Liver (tissue), 9 donors: ENCODE measurements around the gene KATNAL1. TPM values are rescaled to one million over a fixed set of nuclear protein-coding genes. Genes with fewer than 3 reads are reported as not detected.
A peak's percentile ranks its signal among the peaks of the same experiment; 100 is the strongest.

Experiments used
- DNase-seq: peaks from one replicate; pipeline ENCODE4 v3.0.0-alpha.2; 2017; ENCODE audit warnings: low spot score
- H3K27ac ChIP-seq, 2 donors: one replicate each; pipeline ENCODE4 v1.7.0; 2013; ENCODE audit warnings: inconsistent platforms in 2 of 2, low read length in 2 of 2, control low read depth in 1 of 2, low read depth in 1 of 2, mild to moderate bottlenecking in 1 of 2
- H3K27me3 ChIP-seq, 4 donors: one replicate each; pipeline versions ENCODE4 v1.6.1 to v1.7.0; 2013; ENCODE audit warnings: low read length in 3 of 4, inconsistent platforms in 1 of 4, mild to moderate bottlenecking in 1 of 4, moderate library complexity in 1 of 4; ENCODE audit not compliant: control insufficient read depth in 4 of 4, insufficient read depth in 4 of 4
- H3K36me3 ChIP-seq, 4 donors: one replicate each; pipeline versions ENCODE4 v1.6.1 to v1.7.0; 2013; ENCODE audit warnings: low read length in 3 of 4, mild to moderate bottlenecking in 3 of 4, low read depth in 1 of 4, moderate library complexity in 1 of 4; ENCODE audit not compliant: control insufficient read depth in 4 of 4, insufficient read depth in 3 of 4
- H3K4me1 ChIP-seq, 4 donors: one replicate each; pipeline versions ENCODE4 v1.6.1 to v1.7.0; 2013; ENCODE audit warnings: low read length in 3 of 4, mild to moderate bottlenecking in 3 of 4, moderate library complexity in 1 of 4; ENCODE audit not compliant: control insufficient read depth in 4 of 4, insufficient read depth in 4 of 4
- H3K4me3 ChIP-seq, 3 donors: one replicate each; pipeline versions ENCODE4 v1.6.1 to v1.7.0; 2013; ENCODE audit warnings: low read length in 3 of 3, control low read depth in 1 of 3, low read depth in 1 of 3, mild to moderate bottlenecking in 1 of 3
- H3K9ac ChIP-seq, 2 donors: one replicate each; pipeline ENCODE4 v1.7.0; 2013; ENCODE audit warnings: low read length in 2 of 2, mild to moderate bottlenecking in 2 of 2, moderate library complexity in 2 of 2, control low read depth in 1 of 2, low read depth in 1 of 2
- H3K9me3 ChIP-seq, 4 donors: one replicate each; pipeline versions ENCODE4 v1.6.1 to v1.7.0; 2013; ENCODE audit warnings: low read length in 3 of 4; ENCODE audit not compliant: control insufficient read depth in 4 of 4
- CTCF ChIP-seq: fragments of 150-350 bp; IDR thresholded peaks from 2 replicates; pipeline ENCODE4 v1.5.1; 2017; ENCODE audit warnings: improper control_type of control experiment, low read depth, low read length; ENCODE audit not compliant: missing input control
- EGR1 ChIP-seq, 2 donors: IDR thresholded peaks; 2 replicates each; pipeline ENCODE4 v1.6.1; 2016 to 2018; ENCODE audit warnings: antibody characterized with exemption in 2 of 2, low read depth in 2 of 2
- FOXA1 ChIP-seq: IDR thresholded peaks from 2 replicates; pipeline ENCODE4 v1.6.1; 2016; ENCODE audit warnings: antibody characterized with exemption
- FOXA2 ChIP-seq: IDR thresholded peaks from 2 replicates; pipeline ENCODE4 v1.6.1; 2016; ENCODE audit warnings: antibody characterized with exemption
- GABPA ChIP-seq, 2 donors: IDR thresholded peaks in 1 of 2; conservative IDR thresholded peaks in 1 of 2; 2 replicates each; pipeline ENCODE4 v1.6.1; 2016; ENCODE audit warnings: antibody characterized with exemption in 2 of 2, mild to moderate bottlenecking in 1 of 2, moderate library complexity in 1 of 2
- HNF4A ChIP-seq, 2 donors: conservative IDR thresholded peaks; 2 replicates each; pipeline ENCODE4 v1.6.1; 2016; ENCODE audit warnings: antibody characterized with exemption in 2 of 2, mild to moderate bottlenecking in 2 of 2
- HNF4G ChIP-seq: IDR thresholded peaks from 2 replicates; pipeline ENCODE4 v1.6.1; 2016; ENCODE audit warnings: antibody characterized with exemption
- JUND ChIP-seq, 2 donors: IDR thresholded peaks; 2 replicates each; pipeline ENCODE4 v1.6.1; 2016; ENCODE audit warnings: antibody characterized with exemption in 2 of 2
- NR2F2 ChIP-seq: IDR thresholded peaks from 2 replicates; pipeline ENCODE4 v1.6.1; 2016; ENCODE audit warnings: antibody characterized with exemption
- RAD21 ChIP-seq, 2 donors: IDR thresholded peaks; 2 replicates each; pipeline ENCODE4 v1.6.1; 2016; ENCODE audit warnings: antibody characterized with exemption in 2 of 2, mild to moderate bottlenecking in 2 of 2
- REST ChIP-seq: IDR thresholded peaks from 2 replicates; pipeline ENCODE4 v1.6.1; 2016; ENCODE audit warnings: antibody characterized with exemption, mild to moderate bottlenecking
- RXRA ChIP-seq, 2 donors: IDR thresholded peaks; 2 replicates each; pipeline ENCODE4 v1.6.1; 2017 to 2018; ENCODE audit warnings: antibody characterized with exemption in 2 of 2, mild to moderate bottlenecking in 1 of 2
- SP1 ChIP-seq: IDR thresholded peaks from 2 replicates; pipeline ENCODE4 v1.6.1; 2018; ENCODE audit warnings: antibody characterized with exemption, mild to moderate bottlenecking
- TAF1 ChIP-seq: conservative IDR thresholded peaks from 2 replicates; pipeline ENCODE4 v1.6.1; 2016; ENCODE audit warnings: antibody characterized with exemption, mild to moderate bottlenecking
- YY1 ChIP-seq: IDR thresholded peaks from 2 replicates; pipeline ENCODE4 v1.6.1; 2016; ENCODE audit warnings: antibody characterized with exemption, mild to moderate bottlenecking
- WGBS: extraction: QIAGEN DNeasy Blood & Tissue Kit; methylation state at CpG from one replicate; pipeline ENCODE4 v1.1.7; 2013; 5-methylcytosine and 5-hydroxymethylcytosine counted together
- polyA plus RNA-seq, 2 donors: library from polyadenylated mRNA; stranded (reverse) in 1 of 2; unstranded in 1 of 2; fragments of 200-250 nt in 1 of 2; fragments of >200 nt in 1 of 2; fragmentation: Nextera tagmentation in 1 of 2; extraction: Ambion mirVana in 1 of 2; gene quantifications; one replicate each; pipeline versions ENCODE4 v1.2.1 to v1.2.3, GENCODE V29; 2013 to 2015
- total RNA-seq, 2 donors: library from RNA; depleted of rRNA; stranded (reverse); fragments of >200 nt; gene quantifications; one replicate each; pipeline ENCODE4 v1.2.3, GENCODE V29; 2014
- TF ChIP-seq, protein P1 (sequence below): IDR thresholded peaks from 2 replicates; pipeline ENCODE4 v1.6.1; 2016; ENCODE audit warnings: antibody characterized with exemption
- TF ChIP-seq, protein P2 (sequence below): IDR thresholded peaks from 2 replicates; pipeline ENCODE4 v1.6.1; 2016; ENCODE audit warnings: antibody characterized with exemption
- TF ChIP-seq, protein P3 (sequence below): IDR thresholded peaks from 2 replicates; pipeline ENCODE4 v1.6.1; 2016; ENCODE audit warnings: antibody characterized with exemption
- donor health status: healthy.
- donor health status: healthy.
- donor health status: healthy.
- donor health status: healthy.
- donor health status: healthy.

KATNAL1 gene
- total and polyA plus RNA-seq, 4 donors = 2.7 to 12.8 (median 6.0) TPM

GRCh38 chr13:30158774-30159445, 148.4 kb downstream of the KATNAL1 start:
- whole genome bisulfite sequencing = 84% methylated on average over 8 of the region's 8 CpGs
- H3K27ac ChIP-seq = no peak overlapping the region

DNA sequence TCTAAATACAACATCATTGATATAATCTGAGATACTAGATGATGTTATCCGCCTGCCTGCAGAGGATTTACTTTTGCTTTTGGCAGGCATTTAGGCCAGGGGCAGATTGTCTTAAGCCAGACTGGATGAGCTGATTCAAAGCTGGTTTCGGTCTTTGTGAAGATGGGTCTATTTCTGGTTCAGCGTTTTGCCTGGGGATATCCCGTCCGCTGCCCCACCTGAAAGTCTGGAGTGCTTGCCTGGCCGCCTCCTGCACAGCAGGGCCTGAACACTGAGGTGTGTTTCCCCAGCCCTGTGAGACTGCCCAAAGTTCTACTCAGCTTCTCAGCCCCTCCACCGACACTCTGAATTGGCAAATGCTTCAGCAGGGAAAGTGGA, 149.7 kb downstream of the KATNAL1 start:
- H3K36me3 ChIP-seq = no peaks in the 10 kb centered on the region
- TF ChIP-seq, protein P1, sequence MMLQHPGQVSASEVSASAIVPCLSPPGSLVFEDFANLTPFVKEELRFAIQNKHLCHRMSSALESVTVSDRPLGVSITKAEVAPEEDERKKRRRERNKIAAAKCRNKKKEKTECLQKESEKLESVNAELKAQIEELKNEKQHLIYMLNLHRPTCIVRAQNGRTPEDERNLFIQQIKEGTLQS = no peak
- TF ChIP-seq SP1 = no peak
- TF ChIP-seq JUND (IDR thresholded peaks at IDR 0.05) = no peak
- no peak overlapping the region for H3K4me3 ChIP-seq
- no peaks in the 10 kb centered on the region for H3K4me1 ChIP-seq
- no peaks in the 10 kb centered on the region for H3K27me3 ChIP-seq
- no peak overlapping the region for H3K9ac ChIP-seq
- 94% methylated on average over 7 of the region's 7 CpGs for WGBS
- DNase-seq = no peak
- no peak overlapping the region for H3K27ac ChIP-seq
- H3K9me3 ChIP-seq = no peaks in the 10 kb centered on the region

More at GRCh38 chr13:30158774-30159445, 148.4 kb downstream of the KATNAL1 start:
- Histone ChIP-seq H3K4me1 (no peaks in the 10 kb centered on the region), H3K36me3 (no peaks in the 10 kb centered on the region), H3K4me3 (no peak overlapping the region), H3K9ac (no peak overlapping the region), H3K9me3 (no peaks in the 10 kb centered on the region), H3K27me3 (no peaks in the 10 kb centered on the region)
- DNase-seq = no peak
- TF ChIP-seq, protein P1 = no peak
- peak in 1 of 2 donors; percentile 23 for TF ChIP-seq RAD21 (IDR thresholded peaks at IDR 0.05)
- TF ChIP-seq JUND (IDR thresholded peaks at IDR 0.05) = no peak

DNA sequence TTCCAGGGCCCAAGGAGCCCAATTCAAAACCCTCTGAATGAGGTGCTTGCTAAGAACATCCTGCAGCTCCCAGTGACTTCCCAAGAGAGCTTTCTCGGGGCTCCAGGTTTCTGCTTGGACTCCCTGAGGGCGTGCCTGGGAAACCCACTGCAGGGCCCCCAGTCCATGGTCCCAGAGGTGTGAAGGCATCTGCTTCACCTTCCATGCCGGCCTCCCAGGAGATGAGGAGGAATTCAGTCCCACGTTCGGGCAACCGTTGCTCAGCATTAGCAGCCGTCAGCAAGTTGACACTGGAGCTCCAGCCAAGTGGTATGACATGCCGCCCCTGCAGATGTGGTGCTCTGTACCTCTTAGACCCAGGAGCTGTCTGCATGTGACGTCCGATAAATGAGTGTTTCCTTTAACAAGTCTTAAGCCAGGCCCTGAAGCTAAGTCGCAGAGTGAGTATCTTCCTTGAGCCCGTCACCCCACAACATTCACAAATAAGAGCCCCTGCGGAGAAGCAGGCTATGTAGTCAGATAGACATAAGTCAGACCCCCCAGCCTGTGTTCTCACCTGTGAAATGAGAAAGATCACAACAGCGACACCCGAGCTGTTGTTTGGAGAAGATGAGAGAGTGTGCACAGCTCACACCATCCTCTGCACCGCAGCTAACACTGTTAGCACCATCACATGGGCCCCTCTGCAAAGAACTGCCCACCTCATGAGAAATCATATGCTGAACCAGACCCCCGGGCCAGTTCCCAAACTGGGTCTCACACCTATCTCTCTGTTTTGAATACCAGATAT, 150.3 kb downstream of the KATNAL1 start:
- no peak overlapping the region for H3K27ac ChIP-seq
- no peaks in the 10 kb centered on the region for H3K9me3 ChIP-seq
- H3K4me1 ChIP-seq = no peaks in the 10 kb centered on the region
- no peak overlapping the region for H3K9ac ChIP-seq
- TF ChIP-seq RAD21 (IDR thresholded peaks at IDR 0.05) = no peak
- TF ChIP-seq REST = no peak
- TF ChIP-seq GABPA (IDR thresholded peaks at IDR 0.05 in 1 of 2, conservative IDR thresholded peaks at IDR 0.05 in 1 of 2) = no peak
- no peak for TF ChIP-seq YY1
- TF ChIP-seq, protein P1 = no peak
- TF ChIP-seq, protein P2, sequence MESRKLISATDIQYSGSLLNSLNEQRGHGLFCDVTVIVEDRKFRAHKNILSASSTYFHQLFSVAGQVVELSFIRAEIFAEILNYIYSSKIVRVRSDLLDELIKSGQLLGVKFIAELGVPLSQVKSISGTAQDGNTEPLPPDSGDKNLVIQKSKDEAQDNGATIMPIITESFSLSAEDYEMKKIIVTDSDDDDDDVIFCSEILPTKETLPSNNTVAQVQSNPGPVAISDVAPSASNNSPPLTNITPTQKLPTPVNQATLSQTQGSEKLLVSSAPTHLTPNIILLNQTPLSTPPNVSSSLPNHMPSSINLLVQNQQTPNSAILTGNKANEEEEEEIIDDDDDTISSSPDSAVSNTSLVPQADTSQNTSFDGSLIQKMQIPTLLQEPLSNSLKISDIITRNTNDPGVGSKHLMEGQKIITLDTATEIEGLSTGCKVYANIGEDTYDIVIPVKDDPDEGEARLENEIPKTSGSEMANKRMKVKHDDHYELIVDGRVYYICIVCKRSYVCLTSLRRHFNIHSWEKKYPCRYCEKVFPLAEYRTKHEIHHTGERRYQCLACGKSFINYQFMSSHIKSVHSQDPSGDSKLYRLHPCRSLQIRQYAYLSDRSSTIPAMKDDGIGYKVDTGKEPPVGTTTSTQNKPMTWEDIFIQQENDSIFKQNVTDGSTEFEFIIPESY = no peak
- no peak for TF ChIP-seq SP1
- TF ChIP-seq EGR1 (IDR thresholded peaks at IDR 0.05; ENCODE audit: low read depth in 2 of 2) = no peak
- no peak for TF ChIP-seq HNF4A (conservative IDR thresholded peaks at IDR 0.05)
- TF ChIP-seq FOXA2 = no peak
- TF ChIP-seq TAF1 = no peak
- TF ChIP-seq, protein P3, sequence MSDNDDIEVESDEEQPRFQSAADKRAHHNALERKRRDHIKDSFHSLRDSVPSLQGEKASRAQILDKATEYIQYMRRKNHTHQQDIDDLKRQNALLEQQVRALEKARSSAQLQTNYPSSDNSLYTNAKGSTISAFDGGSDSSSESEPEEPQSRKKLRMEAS = no peak
- TF ChIP-seq HNF4G = no peak
- TF ChIP-seq NR2F2 = no peak
- no peak for TF ChIP-seq RXRA (IDR thresholded peaks at IDR 0.05)
- no peak for TF ChIP-seq FOXA1
- TF ChIP-seq CTCF = no peak
- no peak for TF ChIP-seq JUND (IDR thresholded peaks at IDR 0.05)
- DNase-seq = no peak
- no peak overlapping the region for H3K4me3 ChIP-seq
- no peaks in the 10 kb centered on the region for H3K36me3 ChIP-seq
- WGBS = 89% methylated on average over 17 of the region's 17 CpGs
- H3K27me3 ChIP-seq = no peaks in the 10 kb centered on the region
